Measurements from ENCODE around the gene SERPINE2. TPM values are rescaled to one million over a fixed set of nuclear protein-coding genes. Genes with fewer than 3 reads are reported as not detected.

Gene SERPINE2
- 10 to 100 TPM; 14.9 to 52.8 TPM for total RNA-seq
- long read RNA-seq, transcript SERPINE2-201 (9 exons, 2,195 nt), result minor isoform, 9 of 74 reads
- long read RNA-seq, transcript SERPINE2-202 (9 exons, 2,161 nt), result major isoform, 61 of 74 reads
- long read RNA-seq, partial matches to known transcripts, result 3 of 74 reads
- long read RNA-seq, other reads (novel, unspliced or antisense), result 1 of 74 reads

- peak; percentile 53 for DNase-seq
- intact Hi-C loops (cut with DNase I), result no loop called here
- peak; percentile 71 to 85 for ATAC-seq
These were observed at the start of gene SERPINE2 for GRCh38 chr2:224039080-224039769. Gene SERPINE2, minus strand, starts transcription at chr2:224039286. Its CDS starts 37,386 bp downstream, at chr2:224001900.

GRCh38 chr2:224086226-224086914 lies 47.3 kb upstream of the SERPINE2 start:
- intact Hi-C loops (cut with DNase I), result no loop called here
- peak; percentile 38 for DNase-seq
- ATAC-seq, result peak; percentile 23 to 98

GRCh38 chr2:224085811-224086210 lies 46.7 kb upstream of the SERPINE2 start:
- no peak for DNase-seq
- ATAC-seq, result no peak
- intact Hi-C loops (cut with DNase I), result no loop called here

GRCh38 chr2:224085246-224085645 lies 46.2 kb upstream of the SERPINE2 start:
- peak in 1 of 2 donors; percentile 23 for ATAC-seq
- intact Hi-C loops (cut with DNase I), result no loop called here

GRCh38 chr2:224084266-224084892 lies 45.3 kb upstream of the SERPINE2 start:
- intact Hi-C loops (cut with DNase I), result no loop called here
- ATAC-seq (peak; percentile 41 to 80), DNase-seq (no peak)

More at GRCh38 chr2:224085246-224085645, 46.2 kb upstream of the SERPINE2 start:
- no peak for DNase-seq

GRCh38 chr2:224083638-224084037 lies 44.6 kb upstream of the SERPINE2 start:
- intact Hi-C loops (cut with DNase I), result no loop called here
- DNase-seq (no peak), ATAC-seq (no peak)

GRCh38 chr2:224078656-224079055 lies 39.6 kb upstream of the SERPINE2 start:
- ATAC-seq, result no peak
- intact Hi-C loops (cut with DNase I), result no loop called here

GRCh38 chr2:224077773-224078507 lies 38.9 kb upstream of the SERPINE2 start:
- ATAC-seq (no peak), DNase-seq (no peak)

More at GRCh38 chr2:224078656-224079055, 39.6 kb upstream of the SERPINE2 start:
- DNase-seq, result no peak

GRCh38 chr2:224075588-224075987 lies 36.5 kb upstream of the SERPINE2 start:
- ATAC-seq, result no peak
- DNase-seq, result no peak
- intact Hi-C loops (cut with DNase I), result no loop called here

More at GRCh38 chr2:224077773-224078507, 38.9 kb upstream of the SERPINE2 start:
- intact Hi-C loops (cut with DNase I), result no loop called here

GRCh38 chr2:224073676-224074075 lies 34.6 kb upstream of the SERPINE2 start:
- intact Hi-C loops (cut with DNase I), result no loop called here

GRCh38 chr2:224072541-224073188 lies 33.6 kb upstream of the SERPINE2 start:
- ATAC-seq, result peak; percentile 84 to 88
- peak; percentile 50 for DNase-seq
- intact Hi-C loops (cut with DNase I), result no loop called here

More at GRCh38 chr2:224073676-224074075, 34.6 kb upstream of the SERPINE2 start:
- DNase-seq (no peak), ATAC-seq (no peak)

GRCh38 chr2:224069172-224069571 lies 30.1 kb upstream of the SERPINE2 start:
- intact Hi-C loops (cut with DNase I), result no loop called here
- ATAC-seq, result peak; percentile 6 to 36
- peak; percentile 67 for DNase-seq

- intact Hi-C loops (cut with DNase I), result no loop called here
- DNase-seq, result no peak
- no peak for ATAC-seq
These were observed 24.2 kb upstream of the SERPINE2 start for GRCh38 chr2:224063298-224063648.

GRCh38 chr2:224062481-224063297 lies 23.6 kb upstream of the SERPINE2 start:
- DNase-seq (no peak), ATAC-seq (no peak)
- intact Hi-C loops (cut with DNase I), result no loop called here

GRCh38 chr2:224060783-224061482 lies 21.8 kb upstream of the SERPINE2 start:
- DNase-seq (no peak), ATAC-seq (no peak)
- intact Hi-C loops (cut with DNase I), result no loop called here

- no peak for ATAC-seq
- intact Hi-C loops (cut with DNase I), result no loop called here
These were observed 20.1 kb upstream of the SERPINE2 start for GRCh38 chr2:224059178-224059577.

More at GRCh38 chr2:224059178-224059577, 20.1 kb upstream of the SERPINE2 start:
- DNase-seq, result no peak
